GM23248 (cell line): ENCODE results near the gene PATJ.

Experiments
- EZH2 ChIP-seq: fragments of 200-600 bp; sonication (generic); IDR thresholded peaks from 2 replicates; pipeline ENCODE4 v1.6.1; 2018; ENCODE audit warnings: antibody characterized with exemption, mild to moderate bottlenecking; ENCODE audit not compliant: insufficient read depth, poor library complexity, severe bottlenecking
- EZH2phosphoT487 ChIP-seq: fragments of 200-600 bp; sonication (generic); IDR thresholded peaks from 2 replicates; pipeline ENCODE4 v1.6.1; 2018; ENCODE audit warnings: antibody characterized with exemption, moderate library complexity, mild to moderate bottlenecking, low read depth; ENCODE audit not compliant: insufficient read depth

- TF ChIP-seq EZH2 (no peak), EZH2phosphoT487 (no peak)
These were observed 453.9 kb downstream of the PATJ start for GRCh38 chr1:62196086-62196690.
